BJ (cell line): ENCODE results near the gene TM4SF5. TPM values are rescaled to one million over a fixed set of nuclear protein-coding genes. Genes with fewer than 3 reads are reported as not detected.

Source experiments
- CTCF ChIA-PET: fragments of 350-600 bp; formaldehyde crosslinking; extraction: SDS; loops from one replicate; lab custom pipeline; 2021; ENCODE audit warnings: antibody characterized with exemption, inconsistent platforms; lab: Yijun Ruan, JAX
- POLR2A ChIA-PET: fragments of 300-600 bp; sonication (Branson Sonifier 250); formaldehyde crosslinking; extraction: SDS; loops from one replicate; lab custom pipeline; 2021; ENCODE audit warnings: antibody characterized with exemption; lab: Charles Lee
- DNase-seq: peaks from one replicate; pipeline ENCODE4 v3.0.0-alpha.2; 2011; ENCODE audit warnings: low read depth
- H3K27me3 ChIP-seq: 2 replicates; pipeline ENCODE4 v1.6.0; 2011; ENCODE audit warnings: low read length; ENCODE audit not compliant: control insufficient read depth, insufficient read depth
- H3K36me3 ChIP-seq: 2 replicates; pipeline ENCODE4 v1.5.1; 2011; ENCODE audit warnings: low read length; ENCODE audit not compliant: control insufficient read depth, insufficient read depth
- H3K4me3 ChIP-seq: 2 replicates; pipeline ENCODE4 v1.5.1; 2011; ENCODE audit warnings: low read depth, mild to moderate bottlenecking, control low read depth, low read length
- polyA plus RNA-seq: library from polyadenylated mRNA; depleted of rRNA; stranded (reverse); fragments of >200 nt; gene quantifications from 2 replicates; pipeline ENCODE4 v1.2.3, GENCODE V29; 2011
- TF ChIP-seq, protein P1 (sequence below): IDR thresholded peaks from 2 replicates; pipeline ENCODE4 v1.5.1; 2011; ENCODE audit warnings: low read depth, mild to moderate bottlenecking, control low read depth, inconsistent platforms, low read length, moderate library complexity; ENCODE audit not compliant: insufficient read depth

The TM4SF5 gene
- polyA plus RNA-seq, 1 experiment: not detected

DNA sequence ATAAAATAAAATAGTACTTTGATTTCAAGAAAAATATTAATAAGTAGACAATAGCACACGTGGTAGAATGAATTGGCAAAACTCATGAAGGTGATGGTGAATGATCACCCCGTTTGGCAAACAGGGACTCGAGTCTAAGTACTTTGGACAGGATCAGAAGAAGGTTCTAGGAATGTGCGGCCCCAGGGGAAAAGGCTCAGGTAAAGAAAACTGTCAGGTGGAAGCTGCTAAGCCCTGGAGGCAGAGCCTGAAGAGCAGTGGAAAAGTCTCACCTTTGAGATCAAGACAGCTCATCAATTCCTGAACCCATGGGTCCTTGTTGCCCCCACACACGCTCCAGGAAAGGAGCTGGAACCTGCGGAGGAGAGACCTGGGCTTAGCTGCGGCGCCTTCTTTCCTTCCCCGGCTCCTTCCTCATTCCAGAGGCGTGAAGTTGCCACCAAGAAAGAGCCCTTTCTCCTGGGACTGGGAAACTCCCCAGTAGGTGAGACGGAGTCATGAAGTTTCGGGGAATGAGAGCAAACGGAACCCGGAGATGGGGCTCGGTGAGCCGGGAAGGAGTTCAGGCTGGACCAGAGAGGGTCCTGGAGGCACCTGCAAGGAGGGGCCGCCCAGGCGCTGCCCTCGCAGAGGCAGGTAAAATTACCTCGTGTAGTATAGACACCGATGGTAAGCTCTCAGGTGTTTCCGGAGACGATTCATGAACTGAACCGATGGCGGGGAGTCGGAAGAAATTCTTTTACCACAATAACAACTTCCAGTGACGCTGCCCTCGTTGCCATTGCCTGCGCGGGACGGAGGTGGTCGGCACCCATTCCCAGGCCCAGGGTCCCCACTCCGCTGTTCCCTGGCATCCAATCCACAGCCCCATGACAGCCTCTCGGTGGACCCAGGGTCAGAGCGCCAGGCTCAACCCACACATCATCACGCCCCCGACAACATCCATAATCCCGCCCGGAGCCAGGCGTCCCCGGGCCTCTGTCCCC lies 33.3 kb upstream of the TM4SF5 start:
- POLR2A ChIA-PET: no interaction called here
- CTCF ChIA-PET: no interaction called here
- Histone ChIP-seq H3K36me3 (no peaks in the 10 kb centered on the region), H3K27me3 (peaks cover 15% of the 10 kb centered on the region), H3K4me3 (peak overlapping the region; percentile 70)
- DNase-seq: no peak
- TF ChIP-seq, protein P1, sequence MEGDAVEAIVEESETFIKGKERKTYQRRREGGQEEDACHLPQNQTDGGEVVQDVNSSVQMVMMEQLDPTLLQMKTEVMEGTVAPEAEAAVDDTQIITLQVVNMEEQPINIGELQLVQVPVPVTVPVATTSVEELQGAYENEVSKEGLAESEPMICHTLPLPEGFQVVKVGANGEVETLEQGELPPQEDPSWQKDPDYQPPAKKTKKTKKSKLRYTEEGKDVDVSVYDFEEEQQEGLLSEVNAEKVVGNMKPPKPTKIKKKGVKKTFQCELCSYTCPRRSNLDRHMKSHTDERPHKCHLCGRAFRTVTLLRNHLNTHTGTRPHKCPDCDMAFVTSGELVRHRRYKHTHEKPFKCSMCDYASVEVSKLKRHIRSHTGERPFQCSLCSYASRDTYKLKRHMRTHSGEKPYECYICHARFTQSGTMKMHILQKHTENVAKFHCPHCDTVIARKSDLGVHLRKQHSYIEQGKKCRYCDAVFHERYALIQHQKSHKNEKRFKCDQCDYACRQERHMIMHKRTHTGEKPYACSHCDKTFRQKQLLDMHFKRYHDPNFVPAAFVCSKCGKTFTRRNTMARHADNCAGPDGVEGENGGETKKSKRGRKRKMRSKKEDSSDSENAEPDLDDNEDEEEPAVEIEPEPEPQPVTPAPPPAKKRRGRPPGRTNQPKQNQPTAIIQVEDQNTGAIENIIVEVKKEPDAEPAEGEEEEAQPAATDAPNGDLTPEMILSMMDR: no peak

- Histone ChIP-seq H3K36me3 (no peaks in the 10 kb centered on the region), H3K27me3 (peaks cover 18% of the 10 kb centered on the region), H3K4me3 (peak within 1 kb of the TSS; percentile 70)
- CTCF ChIA-PET: no interaction called here
- TF ChIP-seq, protein P1: no peak
- no peak for DNase-seq
- POLR2A ChIA-PET: no interaction called here
These were observed 32.3 kb upstream of the TM4SF5 start, which contains the start of the genes CXCL16 and ZMYND15 for GRCh38 chr17:4739122-4740024. Gene CXCL16, minus strand, starts transcription at chr17:4739928. Its CDS starts 589 bp downstream, at chr17:4739339. Gene ZMYND15, plus strand, starts transcription at chr17:4739833. Its CDS starts 716 bp downstream, at chr17:4740549.

GRCh38 chr17:4740025-4740351 lies 31.7 kb upstream of the TM4SF5 start:
- Histone ChIP-seq H3K36me3 (no peaks in the 10 kb centered on the region), H3K4me3 (peak overlapping the region; percentile 70), H3K27me3 (peaks cover 21% of the 10 kb centered on the region)
- no peak for DNase-seq
- ChIA-PET POLR2A (no interaction called here), CTCF (no interaction called here)
- TF ChIP-seq, protein P1: no peak

- CTCF ChIA-PET: no interaction called here
- TF ChIP-seq, protein P1: no peak
These were observed 31.1 kb upstream of the TM4SF5 start for GRCh38 chr17:4740584-4740983.

More at GRCh38 chr17:4740584-4740983, 31.1 kb upstream of the TM4SF5 start:
- no peaks in the 10 kb centered on the region for H3K36me3 ChIP-seq
- DNase-seq: no peak
- no peak overlapping the region for H3K4me3 ChIP-seq
- peaks cover 24% of the 10 kb centered on the region for H3K27me3 ChIP-seq
- POLR2A ChIA-PET: no interaction called here
